ENCODE measurements around the gene TM9SF4.

- no peak for TF ChIP-seq ZFP30 (CRISPR knock-in tag; IDR thresholded peaks at IDR 0.05)
- TF ChIP-seq TCF4 (CRISPR knock-in tag; IDR thresholded peaks at IDR 0.05; ENCODE audit: borderline replicate concordance) = no peak
- no peak for TF ChIP-seq CREB5 (CRISPR knock-in tag; IDR thresholded peaks at IDR 0.05; ENCODE audit: low read depth)
- TF ChIP-seq CSRNP3 (CRISPR knock-in tag; IDR thresholded peaks at IDR 0.05) = no peak
- TF ChIP-seq ZC3H10 (CRISPR knock-in tag; IDR thresholded peaks at IDR 0.05) = no peak
- no peak for TF ChIP-seq ZNF70 (CRISPR knock-in tag; IDR thresholded peaks at IDR 0.05)
Measured at GRCh38 chr20:32186506-32186905, 77.0 kb downstream of the TM9SF4 start.
